HG02642 (cell line): Measurements from ENCODE around the gene S100A14.
"Not testable (repeated sequence)": the region's sequence is repeated elsewhere in the genome, so short reads cannot be mapped to it uniquely, and the experiment has no call there.

ENCODE experiments used
- ATAC-seq: cut with Tn5 transposase; IDR thresholded peaks from one replicate; pipeline ENCODE4 v1.9.1; 2021; ENCODE audit warnings: mild to moderate bottlenecking; ENCODE audit not compliant: unreplicated experiment, poor library complexity

The S100A14 gene

DNA sequence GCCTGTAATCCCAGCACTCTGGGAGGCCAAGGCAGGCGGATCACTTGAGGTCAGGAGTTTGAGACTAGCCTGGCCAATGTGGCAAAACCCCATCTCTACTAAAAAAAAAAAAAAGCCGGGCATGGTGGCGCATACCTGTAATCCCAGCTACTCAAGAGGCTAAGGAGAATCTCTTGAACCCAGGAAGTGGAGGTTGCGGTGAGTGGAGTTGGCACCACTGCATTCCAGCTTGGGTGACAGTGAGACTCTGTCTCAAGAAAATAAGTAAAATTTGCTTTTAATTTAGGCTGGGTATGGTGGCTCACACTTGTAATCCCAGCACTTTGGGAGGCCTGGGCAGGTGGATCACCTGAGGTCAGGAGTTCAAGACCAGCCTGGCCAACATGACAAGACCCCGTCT is 24.1 kb upstream of the S100A14 start:
- ATAC-seq: not testable (repeated sequence)

DNA sequence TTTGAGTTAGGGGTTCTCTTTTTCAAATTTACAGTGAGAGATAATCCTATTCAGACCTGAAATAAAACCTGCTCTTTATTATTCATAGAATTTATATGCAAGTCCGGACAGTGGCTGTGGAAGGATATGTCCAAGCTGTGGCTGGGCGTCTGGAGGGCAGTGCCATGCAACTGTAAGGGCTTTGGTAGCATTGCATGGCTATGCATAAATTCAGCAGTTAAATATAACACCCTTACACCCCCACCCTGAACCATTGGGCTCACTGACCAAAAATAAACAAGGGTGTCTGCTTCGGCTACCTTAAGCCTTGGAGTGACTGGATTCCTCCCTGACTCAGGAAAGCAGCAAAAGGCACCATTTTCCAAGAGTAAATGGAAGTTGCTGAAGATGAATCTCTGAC is 23.2 kb upstream of the S100A14 start:
- no peak for ATAC-seq

DNA sequence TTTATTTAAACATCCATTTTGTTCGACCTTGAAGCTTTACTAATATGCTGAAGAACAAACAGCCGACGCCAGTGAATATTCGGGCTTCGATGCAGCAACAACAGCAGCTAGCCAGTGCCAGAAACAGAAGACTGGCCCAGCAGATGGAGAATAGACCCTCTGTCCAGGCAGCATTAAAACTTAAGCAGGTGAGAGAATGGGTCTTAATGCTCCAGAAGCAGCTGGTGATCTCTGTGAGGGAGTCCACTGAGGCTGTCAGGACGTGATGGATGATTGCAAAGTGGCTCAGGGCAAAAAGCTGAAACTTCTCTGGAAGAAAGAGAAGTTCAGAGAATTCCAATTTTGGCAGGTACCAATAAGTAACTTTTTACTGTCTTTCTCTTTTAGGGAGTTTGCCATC is 22.1 kb upstream of the S100A14 start:
- no peak for ATAC-seq

DNA sequence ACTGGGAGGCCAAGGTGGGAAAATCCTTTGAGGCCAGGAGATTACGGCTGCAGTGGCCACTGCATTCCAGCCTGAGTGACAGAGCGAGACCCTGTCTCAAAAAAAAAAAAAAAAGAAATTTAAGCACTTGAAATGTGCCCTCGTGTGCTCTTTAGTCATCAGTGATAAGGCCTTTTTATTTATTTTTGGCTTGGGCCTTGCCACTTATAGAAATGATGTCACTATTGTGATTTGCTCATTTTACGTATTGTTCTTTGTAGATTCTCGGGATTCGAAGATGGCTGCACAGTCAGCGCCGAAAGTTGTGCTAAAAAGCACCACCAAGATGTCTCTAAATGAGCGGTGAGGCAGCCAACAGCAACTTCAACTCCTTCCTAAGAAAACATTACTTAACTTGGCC is 20.2 kb upstream of the S100A14 start:
- no peak for ATAC-seq

DNA sequence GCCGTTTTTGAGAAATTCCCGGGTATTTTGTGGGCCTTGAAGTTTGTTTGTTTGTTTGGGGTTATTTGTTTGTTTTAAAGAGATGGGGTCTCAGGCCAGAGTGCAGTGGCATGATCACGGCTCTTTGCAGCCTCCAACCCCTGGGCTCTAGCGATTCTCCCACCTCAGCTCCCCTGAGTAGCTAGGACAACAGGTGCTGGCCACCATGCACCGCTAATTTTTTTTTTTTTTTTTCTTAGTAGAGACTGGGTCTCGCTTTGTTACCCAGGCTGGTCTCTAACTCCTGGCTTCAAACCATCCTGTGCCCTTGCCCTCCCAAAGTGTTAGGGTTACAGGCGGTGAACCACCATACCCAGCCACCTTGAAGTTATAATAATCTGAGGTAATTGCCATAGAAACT is 19.7 kb upstream of the S100A14 start:
- no peak for ATAC-seq

DNA sequence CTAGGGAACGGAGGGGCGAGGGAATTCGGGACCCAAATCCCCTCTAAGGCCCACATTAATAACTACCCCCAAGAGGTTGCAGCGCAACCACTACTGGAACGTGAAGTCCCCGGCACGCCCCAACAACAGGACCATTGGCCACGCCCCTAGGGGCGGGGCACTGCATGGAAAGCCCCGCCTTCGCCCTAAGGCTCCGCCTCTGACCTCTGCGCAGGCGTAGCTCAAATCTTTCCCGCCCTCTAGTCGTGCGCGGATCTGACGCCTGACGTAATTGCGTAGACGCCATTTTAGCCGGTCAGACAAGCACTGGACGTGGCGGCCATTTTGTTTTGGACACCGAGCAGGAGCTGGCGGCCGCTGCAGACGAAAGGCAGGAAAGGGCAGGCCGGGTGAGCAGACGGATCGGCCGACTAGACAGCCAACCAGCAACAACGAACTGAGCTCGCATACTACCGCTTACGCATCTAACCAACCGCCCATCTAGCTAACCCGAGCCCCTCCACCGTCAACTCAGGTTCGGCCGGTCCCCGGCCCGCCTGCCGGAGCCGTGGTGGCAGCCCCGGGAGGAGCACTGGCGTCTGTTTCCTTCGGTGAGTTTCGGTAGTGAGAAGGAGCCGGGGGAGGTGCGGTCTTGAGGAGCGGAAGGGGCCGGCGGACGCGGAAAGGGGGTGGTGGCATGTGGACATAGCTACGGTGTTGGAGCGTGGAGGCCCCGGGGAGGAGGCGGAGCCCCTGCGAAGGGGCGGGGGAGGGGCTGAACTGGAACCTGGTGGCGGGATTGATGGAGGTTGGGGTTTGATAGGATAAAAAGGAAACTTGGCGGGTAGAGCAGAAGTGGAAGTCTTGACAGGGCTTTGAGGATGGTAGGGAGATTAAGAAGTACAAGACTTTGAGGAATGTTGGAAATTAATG is 17.9 kb upstream of the S100A14 start, which contains the start of gene CHTOP:
TSS of gene CHTOP (plus strand) at position 313 of the 912 bp plus-strand sequence. CDS start 2,523 bp downstream, outside the sequence.
- peak; percentile 87 for ATAC-seq

DNA sequence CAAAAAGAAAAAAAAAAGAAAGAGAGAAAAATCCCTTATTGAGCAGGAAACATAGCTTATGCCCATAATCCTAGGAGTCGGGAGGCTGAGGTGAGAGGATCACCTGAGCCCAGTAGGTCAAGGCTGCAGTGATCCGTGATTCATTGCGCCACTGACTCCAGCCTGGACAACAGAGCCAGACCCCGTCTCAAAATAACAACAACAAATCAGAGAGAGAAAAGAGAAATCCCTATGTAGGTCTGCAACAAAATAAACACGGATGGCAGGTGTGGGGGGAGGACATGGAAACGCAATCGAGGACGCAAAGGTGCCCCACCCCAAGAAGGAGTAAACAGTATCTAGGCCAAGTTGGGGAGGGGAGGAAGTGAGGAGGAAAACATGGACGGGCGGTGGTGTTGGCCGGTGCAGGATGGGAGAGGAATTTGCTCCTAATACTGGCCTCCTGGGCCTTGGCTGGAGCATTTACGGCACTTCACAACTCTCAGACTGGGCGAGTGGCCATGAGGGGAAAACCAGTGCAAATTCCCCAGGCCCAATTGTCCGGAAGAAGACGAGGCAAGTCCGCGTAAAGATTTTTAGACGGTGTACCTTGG is 17.1 kb upstream of the S100A14 start:
- ATAC-seq: no peak

DNA sequence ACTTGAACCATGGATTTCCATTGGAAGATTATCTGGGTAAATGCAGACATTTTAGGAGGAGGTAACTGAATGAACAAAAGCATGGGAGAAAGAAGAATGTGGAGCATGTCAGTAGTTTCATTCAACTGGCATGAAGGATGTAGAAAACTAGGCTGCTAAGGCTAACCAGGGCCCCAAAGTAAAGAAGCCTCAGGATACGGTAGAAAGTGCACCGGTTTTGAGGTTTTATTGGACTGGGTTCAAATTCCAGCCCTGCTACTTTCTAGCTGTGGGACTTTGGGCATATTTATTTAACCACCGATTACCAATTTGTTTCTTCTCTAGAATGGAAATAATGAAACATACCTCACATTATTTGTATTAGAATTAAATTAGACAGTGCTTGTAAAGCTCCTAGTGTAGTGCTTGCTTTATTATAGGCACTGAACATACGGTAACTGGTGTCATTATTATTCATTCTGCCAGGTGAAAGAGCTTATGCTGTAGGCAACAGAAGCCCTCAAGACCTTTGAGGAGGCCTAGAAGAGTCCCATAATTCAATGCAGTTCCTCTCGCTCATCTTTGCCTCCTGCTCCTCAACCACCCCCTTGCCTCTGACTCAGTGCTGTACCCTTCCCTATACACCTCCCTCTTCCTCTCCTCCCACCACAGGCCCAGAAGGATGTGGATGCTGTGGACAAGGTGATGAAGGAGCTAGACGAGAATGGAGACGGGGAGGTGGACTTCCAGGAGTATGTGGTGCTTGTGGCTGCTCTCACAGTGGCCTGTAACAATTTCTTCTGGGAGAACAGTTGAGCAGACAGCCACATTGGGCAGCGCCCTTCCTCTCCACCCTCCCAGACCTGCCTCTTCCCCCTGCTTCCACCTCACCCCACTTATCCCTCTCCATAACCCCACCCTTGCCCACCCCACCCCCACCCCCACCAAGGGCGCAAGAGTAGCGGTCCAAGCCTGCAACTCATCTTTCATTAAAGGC is 15.2 kb upstream of the S100A14 start:
- no peak for ATAC-seq

DNA sequence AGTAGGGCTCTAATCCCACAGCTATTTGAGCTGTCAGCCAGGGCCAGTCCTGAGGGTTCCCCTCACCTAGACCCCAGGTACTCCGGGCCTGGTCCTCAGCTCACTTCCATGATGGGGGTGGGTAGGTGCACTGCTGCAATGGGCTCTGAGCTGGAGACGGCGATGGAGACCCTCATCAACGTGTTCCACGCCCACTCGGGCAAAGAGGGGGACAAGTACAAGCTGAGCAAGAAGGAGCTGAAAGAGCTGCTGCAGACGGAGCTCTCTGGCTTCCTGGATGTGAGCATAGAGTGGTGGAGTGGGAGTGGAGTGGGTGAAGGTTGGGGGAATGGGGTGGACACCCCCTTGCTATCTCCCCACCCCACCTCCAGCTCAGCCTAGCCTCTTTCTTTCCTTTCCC is 14.3 kb upstream of the S100A14 start:
- no peak for ATAC-seq

DNA sequence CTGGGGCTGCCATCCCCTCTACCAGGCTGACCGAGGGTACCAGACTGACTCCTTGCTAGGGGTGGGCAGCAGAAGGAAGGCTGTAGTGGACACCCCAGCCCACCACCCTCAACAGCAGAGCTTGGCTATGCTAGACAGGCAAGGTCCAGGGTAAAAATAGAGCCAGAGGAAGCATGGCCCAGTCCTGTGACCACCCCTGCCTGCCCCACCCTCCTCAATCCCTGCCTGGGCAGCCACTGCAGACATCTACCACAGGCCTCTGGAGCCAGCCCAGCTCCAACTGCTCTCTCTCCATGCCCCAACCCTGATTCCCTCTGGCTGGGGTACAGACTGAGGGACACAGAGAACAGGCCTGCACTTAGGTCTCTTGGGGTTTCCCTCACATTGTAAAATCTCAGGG is 13.8 kb upstream of the S100A14 start:
- ATAC-seq: no peak

DNA sequence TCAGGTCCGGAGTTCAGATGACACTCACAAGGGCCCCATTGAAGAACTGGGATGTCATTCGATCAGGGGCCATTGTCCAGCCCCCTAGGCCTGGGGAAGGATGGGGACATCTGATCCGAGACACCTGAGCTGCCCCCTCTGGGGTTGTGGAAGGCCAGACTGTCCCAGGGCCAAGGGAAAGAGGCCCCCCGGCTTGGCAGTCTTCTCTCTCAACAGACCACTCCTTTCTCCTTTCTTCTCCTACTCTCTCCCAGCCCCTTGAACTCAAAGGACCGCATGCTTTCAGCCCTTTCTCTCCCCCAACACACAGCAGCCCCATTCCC is 13.2 kb upstream of the S100A14 start:
- ATAC-seq: no peak

DNA sequence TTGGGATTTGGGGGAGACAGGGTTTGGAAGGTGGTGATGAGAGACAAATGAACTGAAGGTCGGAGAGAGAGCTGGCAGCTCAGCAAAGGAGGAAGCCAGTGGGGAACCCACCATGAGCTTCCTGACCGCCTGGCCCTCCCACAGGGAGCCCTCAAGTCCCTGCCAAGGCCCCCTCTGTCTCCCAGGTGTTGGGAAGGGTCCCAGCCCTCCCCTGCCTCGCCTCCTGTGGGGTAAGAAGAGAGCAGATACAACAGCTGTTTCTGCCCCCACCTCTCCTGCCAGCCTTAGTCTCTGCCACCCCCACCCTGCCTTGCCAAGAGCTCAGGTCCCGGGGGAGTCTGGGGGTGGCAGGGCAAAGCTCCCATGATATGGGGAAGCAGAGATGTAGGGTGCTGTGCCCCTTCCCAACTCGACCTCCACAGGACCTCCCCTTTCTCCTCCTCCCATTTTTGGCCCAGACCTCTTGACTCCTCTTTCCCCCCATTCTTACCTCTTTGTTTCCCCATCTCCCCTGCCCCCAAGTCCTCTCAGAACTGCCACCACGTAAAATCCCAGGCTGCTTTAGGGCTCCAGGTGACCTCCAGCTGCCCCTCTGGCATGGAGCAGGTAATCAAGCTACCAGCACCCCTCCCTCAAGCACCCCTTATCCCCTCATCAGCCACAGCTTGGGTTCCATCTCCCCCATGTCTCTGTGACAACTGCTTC is 12.7 kb upstream of the S100A14 start:
- no peak for ATAC-seq

DNA sequence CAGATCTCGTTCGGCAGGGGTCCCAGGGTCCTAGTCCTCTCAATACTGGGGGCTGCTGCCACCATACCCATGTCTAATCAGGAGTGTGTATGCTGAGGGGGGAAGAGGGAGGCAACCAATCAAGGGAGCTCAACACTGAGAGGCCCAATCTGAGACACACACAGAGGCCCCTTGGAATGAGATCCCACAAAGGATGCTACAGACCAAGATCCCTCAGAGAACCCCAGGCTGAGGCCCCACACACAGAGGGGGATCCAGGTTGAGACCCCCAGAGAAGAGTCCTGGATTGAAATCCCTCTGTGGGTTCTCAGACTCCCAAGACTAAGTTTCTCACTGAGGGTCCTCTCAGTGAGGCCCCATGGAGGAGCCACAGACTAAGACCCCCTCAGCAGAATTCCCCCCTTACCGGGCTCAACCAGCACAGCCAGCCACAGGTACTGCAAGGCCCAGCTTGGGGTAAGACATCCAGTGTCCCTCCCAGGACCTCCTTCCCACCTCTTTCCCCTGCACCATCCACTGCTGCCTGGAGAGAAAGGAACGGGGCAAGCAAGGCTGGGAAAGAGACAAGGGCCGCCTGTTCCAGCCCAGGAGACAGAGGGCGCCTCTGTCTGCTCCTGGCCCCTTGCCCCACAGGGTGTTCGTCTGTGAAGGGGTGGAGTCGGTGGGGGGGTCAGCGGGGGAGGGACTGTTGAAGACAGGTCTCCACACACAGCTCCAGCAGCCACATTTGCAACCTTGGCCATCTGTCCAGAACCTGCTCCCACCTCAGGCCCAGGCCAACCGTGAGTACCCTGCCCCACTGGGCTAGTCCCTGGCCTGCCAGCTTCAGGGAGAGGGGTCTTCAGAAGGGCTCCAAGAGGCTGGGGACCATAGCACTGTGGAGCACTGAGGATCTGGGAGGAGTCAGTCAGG is 11.8 kb upstream of the S100A14 start, which contains the start of gene S100A1:
TSS of gene S100A1 (plus strand) at position 720 of the 912 bp plus-strand sequence. CDS start 2,088 bp downstream, outside the sequence.
- no peak for ATAC-seq

DNA sequence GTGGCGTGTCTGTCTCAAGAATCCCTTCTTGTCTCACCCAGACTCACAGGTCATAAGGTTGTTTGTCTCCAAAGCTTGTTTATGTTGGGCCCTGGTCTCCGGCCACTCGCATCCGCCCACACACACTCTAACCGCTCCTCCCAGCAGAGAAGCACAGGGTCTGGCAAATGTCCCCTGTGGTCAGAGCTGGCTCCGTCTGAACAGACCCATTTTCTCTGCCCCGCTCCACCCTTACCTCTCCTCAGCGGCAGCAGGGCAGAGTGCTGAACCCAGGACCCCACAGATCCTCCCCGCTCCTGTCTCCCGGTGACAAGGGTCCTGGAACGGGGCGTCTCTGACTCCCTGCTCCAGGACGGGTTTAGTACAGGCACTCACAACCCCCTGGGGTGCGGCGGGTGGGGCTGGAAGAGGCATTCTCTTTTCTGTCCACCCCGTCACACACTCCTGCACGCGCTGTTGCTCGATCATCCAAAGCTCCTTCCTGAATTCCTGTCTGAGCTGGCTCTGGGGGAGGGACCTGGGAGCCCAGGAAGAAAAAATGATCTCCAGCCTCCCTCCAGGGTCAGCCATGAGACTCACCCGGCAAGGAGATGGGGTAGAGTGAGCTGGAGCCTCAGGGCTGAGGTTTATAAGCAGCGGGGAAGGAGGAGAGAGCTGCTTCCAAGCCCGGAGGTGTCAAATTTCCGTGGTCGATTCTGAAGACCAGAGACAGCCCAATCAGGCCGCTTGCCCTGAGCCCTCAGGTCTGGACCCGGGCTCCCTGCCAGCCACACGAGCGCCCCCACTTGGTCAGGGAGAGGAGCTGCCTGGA is 11.0 kb upstream of the S100A14 start, which contains the start of gene S100A13:
TSS of gene S100A13 (minus strand) at position 602 of the 811 bp plus-strand sequence. CDS start 1,033 bp downstream, outside the sequence.
- ATAC-seq: no peak

DNA sequence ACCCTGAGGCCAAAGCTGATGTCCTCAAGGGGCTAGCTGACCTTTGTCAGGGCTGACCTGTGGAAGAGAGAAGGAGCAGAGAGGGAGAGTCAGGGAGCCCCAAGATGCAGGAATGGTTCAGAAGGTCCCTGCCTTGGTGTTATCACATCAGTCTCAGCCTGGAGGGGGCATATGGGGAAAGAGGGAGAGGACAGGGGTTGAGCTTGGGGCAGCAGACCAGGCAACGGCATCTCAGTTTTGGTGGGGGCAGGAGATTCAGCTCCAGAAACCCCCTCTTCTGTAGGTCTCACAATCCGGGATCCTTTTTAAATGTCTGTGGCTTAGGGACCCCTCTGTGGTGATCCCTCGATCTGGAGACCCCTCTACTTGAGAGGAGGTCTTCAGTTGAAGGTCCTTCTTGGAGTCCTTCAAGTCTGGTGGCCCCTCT is 10.4 kb upstream of the S100A14 start:
- no peak for ATAC-seq

DNA sequence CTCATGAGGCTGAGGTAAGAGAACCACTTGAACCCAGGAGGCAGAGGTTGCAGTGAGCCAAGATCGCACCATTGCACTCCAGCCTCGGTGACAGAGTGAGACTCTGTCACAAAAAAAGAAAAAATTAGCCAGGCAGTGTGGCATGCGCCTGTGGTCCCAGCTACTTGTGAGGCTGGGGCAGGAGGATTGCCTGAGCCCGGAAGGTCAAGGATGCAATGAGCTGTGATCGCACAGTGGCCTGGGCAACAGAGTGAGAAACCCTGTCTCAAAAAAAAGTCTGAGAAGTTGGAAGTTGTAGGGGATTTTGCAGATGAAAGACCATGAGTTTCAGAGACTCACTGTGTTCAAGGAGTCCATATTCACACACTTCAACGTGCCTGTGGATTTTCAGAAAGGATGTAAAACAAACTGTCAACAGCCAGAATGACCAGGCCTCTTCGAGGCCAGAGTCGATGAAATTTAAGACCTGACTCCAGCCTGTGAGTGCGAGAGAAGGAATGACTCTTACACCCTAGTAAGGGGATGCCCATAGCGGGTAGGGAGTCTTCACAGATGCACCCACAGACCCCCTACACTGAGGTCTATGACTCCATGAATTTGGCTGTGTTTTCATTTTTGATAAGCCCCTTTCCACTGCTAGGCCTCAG is 9.0 kb upstream of the S100A14 start:
- ATAC-seq: no peak

DNA sequence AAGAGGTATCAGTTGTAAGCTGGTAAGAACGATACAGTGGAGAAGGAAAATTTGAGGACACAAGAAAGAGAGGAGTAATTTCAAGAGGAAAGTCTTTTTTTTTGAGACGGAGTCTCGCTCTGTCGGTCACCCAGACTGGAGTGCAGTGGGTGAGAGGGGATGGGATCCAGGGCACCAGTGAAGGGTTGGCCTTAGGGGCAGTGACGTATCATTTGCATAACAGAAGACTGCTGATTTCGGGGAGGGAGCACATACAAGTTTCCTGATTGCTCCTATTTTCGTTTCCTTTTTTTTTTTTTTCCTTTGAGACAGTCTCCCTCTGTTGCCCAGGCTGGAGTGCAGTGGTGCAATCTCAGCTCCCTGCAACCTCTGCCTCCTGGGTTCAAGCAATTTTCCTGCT is 7.0 kb upstream of the S100A14 start:
- no peak for ATAC-seq
